SK-MEL-5 (cell line): Measurements from ENCODE around the gene CDK6. TPM values are rescaled to one million over a fixed set of nuclear protein-coding genes. Genes with fewer than 3 reads are reported as not detected.
A peak's percentile ranks its signal among the peaks of the same experiment; 100 is the strongest.

Experiments
- DNase-seq: peaks from one replicate; pipeline ENCODE4 v3.0.0-alpha.2; 2016; ENCODE audit warnings: low read depth, low spot score
- in situ Hi-C: cut with HindIII; loops from 2 replicates; pipeline ENCODE4 v1.10.0; 2016; ENCODE audit warnings: low sequenced_read_pairs, high pct_unique_total_duplicates, low pct_unique_long_range_greater_than_20kb
- total RNA-seq: library from RNA; depleted of rRNA; stranded (reverse); fragments of >200 nt; shearing (Covaris generic); gene quantifications from 2 replicates; pipeline ENCODE4 v1.2.3, GENCODE V29; 2014

The CDK6 gene
- total RNA-seq, 1 experiment from 2014 or later: 26.9 TPM

DNA sequence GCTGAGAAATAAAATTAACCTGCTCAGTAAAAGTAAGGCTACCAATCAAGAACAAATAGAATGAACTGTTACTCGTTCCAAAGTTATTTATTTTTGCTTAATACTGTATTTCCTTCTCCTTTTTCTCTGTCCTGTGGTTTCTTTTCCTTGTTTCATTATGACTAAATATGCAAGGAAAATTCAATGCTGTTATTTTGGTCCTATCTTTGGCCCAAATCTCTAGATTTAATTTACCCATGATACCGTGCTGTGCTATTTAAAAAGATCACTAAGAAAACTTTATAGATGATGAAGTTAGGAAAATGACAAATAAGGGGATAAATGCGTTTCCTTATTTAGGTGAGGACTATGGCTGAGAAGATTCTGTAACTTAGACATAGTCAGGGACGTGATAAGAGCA is 200.8 kb downstream of the CDK6 start:
- in situ Hi-C loops: no loop called here
- DNase-seq: no peak

DNA sequence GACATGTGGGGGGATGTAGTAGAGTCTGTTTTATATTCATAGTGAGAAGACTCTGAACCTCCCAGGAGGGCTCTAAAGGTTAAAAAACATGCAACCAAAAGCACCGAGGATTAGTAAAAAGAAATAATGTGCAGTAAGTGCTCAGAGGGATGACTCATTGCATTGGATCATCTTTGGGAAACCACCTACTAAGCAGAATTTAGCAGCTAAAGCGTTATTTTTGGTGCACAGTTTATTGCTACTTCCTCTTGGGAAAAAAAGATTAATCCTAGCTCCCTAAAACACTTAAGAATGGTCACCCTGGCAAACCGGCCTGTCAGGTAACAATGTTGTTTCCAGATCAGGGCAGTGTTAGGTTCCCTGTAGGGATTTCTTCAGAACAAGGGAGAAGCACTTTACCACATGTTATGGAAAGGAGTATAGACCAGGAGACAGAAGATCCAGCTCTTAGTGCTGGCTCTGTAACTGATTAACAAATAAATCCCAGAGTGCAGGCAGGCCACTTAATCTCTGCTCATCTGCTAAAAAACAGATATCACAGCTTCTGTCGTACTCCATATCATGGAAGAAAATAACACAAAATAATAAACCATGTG is 201.4 kb downstream of the CDK6 start:
- DNase-seq: peak; percentile 37
- in situ Hi-C loops: no loop called here

DNA sequence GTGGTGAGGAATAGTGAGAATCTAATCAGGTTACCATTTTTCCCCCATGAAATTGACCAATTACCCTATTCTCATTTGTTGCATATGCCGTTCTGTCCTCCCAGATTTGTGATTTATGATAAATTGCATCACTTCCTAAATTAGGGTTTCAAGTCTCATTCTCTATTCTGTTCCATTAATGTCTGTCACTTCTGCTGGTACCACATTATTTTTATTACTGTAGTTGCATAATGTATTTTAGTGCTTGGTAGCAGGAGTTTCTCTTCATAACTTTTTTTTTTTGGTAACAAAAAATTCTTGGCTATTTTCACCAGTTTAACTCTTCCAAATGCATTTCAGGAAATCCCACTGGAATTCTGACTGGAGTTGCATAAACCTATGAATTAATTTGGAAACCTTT is 202.2 kb downstream of the CDK6 start:
- in situ Hi-C loops: no loop called here
- no peak for DNase-seq

DNA sequence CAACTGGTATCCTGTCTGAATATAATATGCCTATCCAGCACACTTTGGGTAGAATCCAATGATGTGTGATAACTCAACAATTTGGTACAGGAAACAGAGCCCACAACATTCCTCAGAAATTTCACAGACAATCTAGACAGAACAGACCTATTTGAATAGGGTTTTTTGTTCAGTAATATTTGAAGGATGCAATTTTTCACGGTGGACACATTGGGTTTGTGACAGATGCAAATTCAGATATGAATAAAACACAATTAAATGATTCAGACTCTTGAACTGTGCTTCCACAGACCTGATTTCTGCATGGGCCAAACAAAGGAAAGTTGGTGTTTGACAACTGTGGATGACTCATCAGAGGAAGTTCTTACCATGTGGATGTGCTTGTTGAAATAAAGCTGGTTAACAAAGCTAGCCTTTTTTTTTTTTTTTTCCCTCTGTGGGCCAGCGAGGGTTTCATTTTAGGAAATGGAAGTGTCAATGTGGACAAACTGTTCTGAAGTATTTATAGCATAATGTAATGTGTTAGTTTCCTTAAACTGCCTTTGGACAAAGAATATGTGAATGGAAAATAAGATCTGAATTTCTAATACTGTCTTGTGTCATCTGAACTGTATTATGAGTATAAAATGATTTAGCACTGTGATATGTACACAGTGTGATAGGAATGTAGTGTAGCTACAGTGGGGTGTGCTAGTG is 203.0 kb downstream of the CDK6 start:
- peak; percentile 100 for DNase-seq
- in situ Hi-C loops: no loop called here

DNA sequence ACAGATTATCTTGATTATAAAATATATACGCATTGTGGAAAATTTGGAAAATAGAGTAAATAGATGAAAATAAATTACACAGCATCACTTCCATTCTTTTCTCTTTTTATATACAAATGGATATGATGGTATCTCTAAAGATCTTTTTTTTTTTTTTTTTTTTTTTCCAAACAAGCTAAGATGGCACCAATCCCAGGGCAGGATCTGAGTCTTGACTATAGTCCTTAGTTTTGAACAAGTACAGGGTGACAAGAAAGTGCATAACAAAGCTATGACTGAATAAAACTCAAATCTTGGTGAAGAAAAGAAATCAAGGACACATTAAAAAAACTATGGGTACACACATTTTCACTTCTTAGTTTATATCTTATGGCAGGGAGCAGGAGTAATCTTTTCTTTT is 203.6 kb downstream of the CDK6 start:
- DNase-seq: no peak
- in situ Hi-C loops: no loop called here

DNA sequence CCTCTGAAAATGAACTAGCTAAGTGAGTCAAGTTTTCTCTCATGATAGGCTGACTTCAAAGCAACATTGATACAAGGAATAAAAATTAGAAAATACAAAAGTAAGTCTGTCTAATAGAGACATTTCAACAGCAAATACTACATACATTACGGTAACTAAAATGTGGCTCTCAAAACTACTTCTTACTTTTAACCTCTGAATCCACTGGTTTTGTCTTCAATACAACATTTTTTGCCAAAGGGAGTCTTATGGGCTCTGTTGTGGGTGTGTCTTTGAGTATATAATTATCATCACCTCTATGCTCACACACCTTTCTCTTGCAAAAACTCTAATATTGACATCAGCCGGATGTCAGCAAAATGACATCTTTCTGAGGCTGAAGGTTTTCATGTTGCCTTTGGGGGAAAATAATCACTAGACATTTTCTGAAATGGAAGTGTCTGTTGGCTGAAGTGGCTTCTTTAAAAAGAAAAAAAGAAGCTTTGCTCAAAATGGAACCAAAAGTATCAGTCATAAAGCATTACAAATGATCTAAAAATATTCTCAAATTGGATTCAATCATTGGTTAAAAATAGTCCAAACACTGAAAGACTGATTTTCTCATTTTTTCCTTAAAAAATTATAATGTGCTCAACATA is 204.4 kb downstream of the CDK6 start:
- no peak for DNase-seq
- in situ Hi-C loops: no loop called here

DNA sequence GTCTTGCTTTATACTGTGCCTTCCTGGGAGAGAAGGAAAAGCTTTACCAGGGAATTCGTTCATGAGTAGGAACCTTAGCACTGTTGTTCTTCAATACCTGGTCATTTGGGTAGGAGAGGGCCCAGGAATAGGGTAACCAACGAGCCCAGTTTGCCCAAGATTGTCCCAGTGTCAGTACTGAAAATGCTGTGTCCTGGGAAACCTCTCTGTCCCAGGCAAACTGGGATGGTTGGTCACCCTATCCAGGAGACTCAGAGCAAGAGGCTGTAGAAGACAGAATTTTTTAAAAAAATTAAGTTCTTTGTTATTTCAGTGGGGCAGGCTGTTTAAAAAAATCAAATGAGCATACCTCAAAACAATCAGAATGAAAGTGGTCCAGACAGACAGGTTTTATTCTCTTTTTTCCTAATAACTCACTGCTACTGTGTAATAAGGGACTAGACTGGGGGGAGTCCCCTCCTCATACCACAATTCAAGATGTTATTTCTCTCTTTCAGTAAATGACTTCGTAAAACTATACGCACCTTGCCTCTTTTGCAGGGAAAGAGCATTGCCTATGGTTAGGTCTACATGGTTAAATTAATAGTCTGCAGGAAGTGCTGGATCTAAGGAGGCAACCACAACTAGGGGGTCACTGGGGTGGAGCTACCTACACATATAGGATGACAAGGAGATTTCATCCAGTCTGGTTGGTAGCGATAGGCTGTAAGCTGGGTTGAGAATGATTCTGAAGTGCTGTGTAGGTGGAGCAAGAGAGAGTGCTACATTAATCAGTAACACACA is 205.1 kb downstream of the CDK6 start:
- DNase-seq: no peak
- in situ Hi-C loops: no loop called here

DNA sequence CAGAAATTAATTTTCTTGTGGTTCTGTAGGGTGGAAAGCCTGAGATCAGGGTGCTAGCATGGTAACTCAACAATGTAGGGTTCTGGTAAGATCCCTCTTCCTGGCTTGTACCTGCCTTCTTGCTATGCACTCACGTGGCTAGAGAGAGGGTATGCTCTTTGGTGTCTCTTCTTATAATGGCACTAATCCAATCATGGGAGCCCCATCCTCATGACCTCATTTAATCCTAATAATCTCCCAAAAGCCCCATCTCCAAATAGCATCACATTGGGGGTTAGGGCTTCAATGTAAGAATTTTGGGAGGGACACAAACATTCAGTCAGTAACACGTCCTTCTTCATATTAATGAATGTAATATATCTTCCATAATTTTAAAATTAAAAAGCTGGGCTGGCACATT is 206.6 kb downstream of the CDK6 start:
- DNase-seq: no peak
- in situ Hi-C loops: no loop called here

DNA sequence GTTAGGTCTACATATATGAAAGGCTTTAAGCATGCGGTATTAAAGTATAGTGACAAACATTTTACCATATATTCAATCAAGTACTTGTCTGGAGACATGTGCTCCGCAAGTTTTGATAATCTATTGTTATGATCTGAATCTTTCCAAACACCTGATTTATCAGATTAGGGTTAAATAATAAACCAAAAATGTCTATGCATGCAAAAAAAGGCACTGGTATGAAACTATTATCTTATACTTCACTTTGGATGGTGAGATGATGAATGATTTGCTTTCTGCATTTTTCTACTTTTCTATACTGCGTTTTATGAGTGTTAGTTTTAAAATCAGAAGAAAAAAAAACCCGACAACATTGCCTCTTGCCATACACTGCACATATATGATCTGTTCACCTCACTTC is 208.4 kb downstream of the CDK6 start:
- DNase-seq: no peak
- in situ Hi-C loops: no loop called here

DNA sequence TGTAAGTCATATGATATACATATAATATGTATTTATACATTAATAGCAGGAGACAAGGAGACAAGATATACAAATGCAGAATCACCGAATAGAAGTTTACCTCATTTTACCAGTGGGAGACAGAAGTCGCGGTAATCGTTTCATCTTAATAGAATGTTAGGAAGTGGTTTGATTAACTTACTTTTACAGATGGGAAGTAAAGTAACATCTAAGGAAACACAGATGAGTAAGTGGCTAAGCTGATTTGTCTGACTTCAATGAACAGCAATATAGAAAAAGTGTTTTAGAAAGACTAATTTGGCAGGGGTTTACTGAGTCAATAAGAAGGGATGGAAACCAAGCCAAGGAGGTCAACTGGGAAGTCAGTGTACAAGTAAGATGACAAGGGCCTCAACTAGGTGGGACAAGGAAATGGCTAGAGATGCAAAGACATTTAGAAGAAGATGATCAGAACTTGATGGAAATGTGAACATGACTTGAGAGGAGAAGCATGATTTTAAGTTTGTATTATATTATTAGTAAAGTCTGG is 210.0 kb downstream of the CDK6 start:
- in situ Hi-C loops: no loop called here
- DNase-seq: no peak

DNA sequence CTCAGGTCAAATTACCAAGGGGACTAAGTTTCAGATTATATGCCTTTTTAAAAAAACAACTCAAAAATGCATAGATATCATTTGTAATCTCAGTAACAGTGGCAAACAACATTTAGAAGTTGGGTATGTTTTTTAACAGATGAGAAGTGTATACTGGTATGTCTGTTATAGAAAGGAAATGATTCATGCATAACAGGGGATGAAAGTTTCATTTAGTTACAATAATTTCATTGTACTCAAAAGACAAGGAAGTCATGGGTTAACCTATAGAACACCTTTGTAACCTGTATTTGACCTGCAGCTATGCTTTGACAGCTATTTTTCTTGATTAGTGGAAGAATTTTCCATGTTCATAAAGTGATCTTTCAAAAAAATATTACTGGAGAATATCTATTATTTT is 210.8 kb downstream of the CDK6 start:
- DNase-seq: peak; percentile 73
- in situ Hi-C loops: no loop called here

DNA sequence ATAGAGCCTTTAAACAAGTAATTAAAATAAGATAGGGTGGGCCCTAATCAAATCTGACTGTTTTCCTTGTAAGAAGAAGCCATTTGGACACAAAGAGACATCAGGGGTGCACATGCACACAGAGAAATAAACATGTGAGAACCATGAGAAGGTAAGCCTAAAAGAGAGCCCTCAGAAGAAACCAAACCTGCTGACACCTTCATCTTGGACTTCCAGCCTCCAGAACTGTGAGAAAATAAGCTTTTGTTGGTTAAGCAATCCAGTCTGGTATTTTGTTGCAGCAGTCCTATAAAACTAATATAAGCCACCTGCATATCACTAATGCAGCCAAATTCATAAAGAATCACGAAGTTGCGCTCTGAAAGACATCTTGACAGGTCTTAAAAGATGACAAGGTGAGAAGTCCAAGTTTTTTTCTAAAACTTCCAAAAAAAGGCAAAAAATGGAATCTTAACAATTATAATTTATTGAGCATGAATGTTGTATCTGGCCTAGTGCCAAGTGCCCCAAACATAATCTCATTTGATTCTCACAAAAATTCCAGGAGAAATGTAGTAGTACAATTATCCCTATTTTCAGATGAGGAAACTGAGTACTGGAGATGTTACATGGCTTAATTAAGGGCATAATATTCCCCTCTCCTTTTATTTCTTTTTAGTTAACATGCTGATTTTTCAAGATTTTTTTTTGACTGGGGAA is 211.9 kb downstream of the CDK6 start:
- in situ Hi-C loops: no loop called here

DNA sequence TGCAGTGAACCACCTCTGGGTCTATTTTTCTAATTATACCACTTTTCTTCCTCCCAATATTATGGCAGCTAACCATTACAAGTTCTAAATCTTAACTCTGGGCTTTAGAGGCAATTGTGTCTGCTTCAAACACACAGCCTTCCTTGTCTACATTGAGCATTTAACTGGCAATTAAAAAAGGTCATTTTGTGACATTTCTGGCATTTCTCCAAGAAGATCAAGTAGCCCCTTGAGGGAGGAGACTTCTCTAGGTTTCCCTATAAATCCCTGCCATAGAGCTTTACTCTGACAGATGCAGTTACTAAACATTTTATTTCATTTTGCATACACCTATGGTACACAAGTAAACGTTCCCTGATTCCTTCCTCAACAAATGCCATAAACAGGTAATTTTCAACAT is 212.8 kb downstream of the CDK6 start:
- in situ Hi-C loops: no loop called here

More for the DNA sequence above, 211.9 kb downstream of the CDK6 start:
- no peak for DNase-seq

DNA sequence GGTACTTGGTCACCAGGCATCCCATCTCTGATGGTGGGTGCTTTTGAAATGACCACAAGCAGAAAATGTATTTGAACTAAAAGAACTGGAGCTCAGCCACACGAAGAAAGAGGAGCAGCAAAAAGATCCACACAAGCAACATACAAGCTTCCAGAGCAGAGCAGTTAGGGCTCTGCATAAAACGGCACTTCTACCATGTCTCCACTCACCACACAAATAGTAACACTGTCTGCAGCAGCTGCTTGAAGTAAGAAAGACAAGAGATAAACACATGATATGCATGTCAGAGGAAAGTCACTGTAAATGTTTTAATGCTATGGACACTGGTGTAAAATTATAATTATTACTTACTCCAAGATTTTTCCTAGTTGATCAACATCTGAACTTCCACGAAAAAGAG is 213.7 kb downstream of the CDK6 start:
- in situ Hi-C loops: no loop called here

More for the DNA sequence above, 212.8 kb downstream of the CDK6 start:
- DNase-seq: no peak

DNA sequence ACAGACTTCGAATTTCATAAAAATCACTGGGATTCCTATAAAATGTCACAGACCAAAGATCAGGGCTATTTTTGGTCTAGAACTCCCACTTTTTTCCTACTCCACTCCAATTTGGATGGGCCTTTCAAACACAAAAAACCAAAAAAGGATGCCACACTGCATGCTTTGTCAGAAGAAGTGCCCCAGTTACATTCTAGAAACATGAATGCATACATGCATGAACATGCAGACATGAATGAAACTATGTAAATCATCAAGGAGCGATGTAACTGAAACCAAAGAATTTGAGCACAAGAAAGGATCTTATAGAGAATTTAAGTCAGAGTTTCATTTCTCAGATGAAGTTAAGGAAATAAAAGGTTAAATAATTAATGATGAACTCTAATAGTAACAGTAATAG is 214.3 kb downstream of the CDK6 start:
- no peak for DNase-seq
- in situ Hi-C loops: no loop called here

More for the DNA sequence above, 213.7 kb downstream of the CDK6 start:
- no peak for DNase-seq

DNA sequence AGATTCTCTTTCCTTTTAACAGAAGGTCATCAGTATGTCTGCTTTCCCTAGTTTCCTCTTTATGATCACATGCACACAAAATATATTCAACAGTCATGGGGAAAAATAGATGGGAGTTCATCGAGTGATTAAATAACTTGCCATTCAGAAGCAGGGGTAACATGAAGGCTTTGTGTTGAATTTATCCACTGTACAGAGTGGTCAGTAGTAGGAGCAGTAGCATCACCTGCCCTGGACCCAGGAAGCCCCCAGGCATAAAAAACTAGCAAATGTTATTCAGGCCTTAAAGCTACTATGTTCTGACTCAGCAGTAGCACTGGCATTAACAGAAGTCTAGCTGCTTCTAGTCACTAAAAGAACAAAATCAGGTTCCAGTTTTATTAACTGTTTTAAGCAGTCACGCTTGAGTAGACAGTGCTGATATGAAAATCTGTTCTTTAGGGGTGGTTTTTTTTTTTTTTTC is 214.8 kb downstream of the CDK6 start:
- peak; percentile 55 for DNase-seq
- in situ Hi-C loops: no loop called here

DNA sequence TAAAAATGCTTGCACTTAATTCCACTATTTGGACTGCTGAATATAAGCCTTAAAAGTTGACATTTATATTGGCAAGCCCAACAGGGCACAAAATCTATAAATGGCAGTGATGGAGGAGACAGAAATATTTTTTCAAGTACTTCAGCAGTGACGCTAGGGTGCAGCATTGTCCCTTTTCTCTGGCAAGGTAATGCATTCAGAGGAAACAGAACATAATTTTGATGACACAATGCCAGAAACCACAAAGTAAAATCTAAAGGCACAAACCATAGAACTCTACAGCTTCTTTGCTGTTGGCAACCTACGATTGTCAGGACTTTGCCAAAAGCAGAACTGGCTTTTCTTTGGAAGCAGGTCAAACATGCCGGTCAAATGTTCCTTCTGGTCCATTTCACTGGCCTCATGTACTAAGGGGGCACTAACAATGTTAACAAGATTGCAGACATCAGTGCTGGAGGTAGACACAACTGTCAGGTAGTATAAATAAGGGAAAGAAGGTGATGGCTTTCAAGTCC is 215.3 kb downstream of the CDK6 start:
- DNase-seq: peak; percentile 88
- in situ Hi-C loops: no loop called here
